Omental fat pad (tissue), 4 donors: Measurements from ENCODE around the gene RPL18A. TPM values are rescaled to one million over a fixed set of nuclear protein-coding genes. Genes with fewer than 3 reads are reported as not detected.

Source experiments
- ATAC-seq: fragments of 150-250 bp; one replicate; pipeline ENCODE4 v1.9.1; 2016; ENCODE audit warnings: mild to moderate bottlenecking, moderate library complexity; ENCODE audit not compliant: low FRiP score
- DNase-seq: peaks from one replicate; pipeline ENCODE4 v3.0.0-alpha.2; 2019; ENCODE audit warnings: low spot score
- total RNA-seq, 4 donors: library from RNA; depleted of rRNA; stranded (reverse); fragments of >200 nt; gene quantifications; one replicate each; pipeline ENCODE4 v1.1.0, GENCODE V29; 2016
- TF ChIP-seq, protein P1 (sequence below), 3 donors: fragments of 450-650 bp; IDR thresholded peaks; one replicate each; pipeline ENCODE4 v1.5.1; 2016 to 2017; ENCODE audit warnings: antibody characterized with exemption in 3 of 3, mild to moderate bottlenecking in 3 of 3, moderate library complexity in 2 of 3

The RPL18A gene
- 1,000 to 10,000 TPM; 1,225 to 1,599 (median 1,335) TPM for total RNA-seq

DNA sequence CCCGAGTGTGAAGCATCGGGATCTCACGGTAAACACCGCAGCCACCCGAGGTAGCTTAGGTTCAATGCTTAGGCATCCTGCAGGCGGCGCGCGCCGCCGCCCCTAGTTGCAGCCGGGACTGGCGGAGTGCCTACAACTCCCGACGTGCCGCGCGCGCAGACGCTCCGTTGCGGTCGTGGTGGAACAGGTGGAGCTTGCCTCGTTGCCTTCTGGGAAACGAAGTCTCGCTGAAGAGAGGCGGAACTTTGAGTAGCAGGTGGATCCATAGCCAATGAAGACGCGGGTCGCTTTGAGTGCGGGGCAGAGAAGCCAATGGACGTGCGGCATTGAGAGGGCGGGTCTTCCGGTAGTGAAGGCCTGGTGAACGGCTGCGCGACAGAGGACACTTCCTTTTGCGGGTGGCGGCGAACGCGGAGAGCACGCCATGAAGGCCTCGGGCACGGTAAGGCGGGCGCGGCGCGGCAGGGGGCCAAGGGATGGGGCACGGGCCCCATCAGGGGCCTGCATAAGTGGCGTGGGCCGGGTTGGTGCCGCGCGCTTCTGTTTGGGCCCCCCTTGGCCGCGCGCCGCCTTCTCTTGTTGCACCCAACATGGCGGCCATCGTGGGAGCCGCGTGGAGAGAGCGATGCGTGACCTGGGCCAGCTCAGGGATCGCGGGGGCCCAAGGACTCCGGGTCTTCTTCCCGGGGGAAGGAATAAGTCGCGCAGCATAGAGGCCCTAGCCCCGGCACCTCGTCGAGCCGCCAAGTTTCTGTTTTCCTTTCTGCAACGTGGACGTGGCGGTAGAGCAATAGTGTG is at the start of gene RPL18A:
Gene RPL18A, plus strand, starts transcription at position 378 of the 798 bp plus-strand sequence. Its CDS starts 47 bp downstream, at position 425.
- ATAC-seq (peak; percentile 99), DNase-seq (peak; percentile 86)
- TF ChIP-seq, protein P1, sequence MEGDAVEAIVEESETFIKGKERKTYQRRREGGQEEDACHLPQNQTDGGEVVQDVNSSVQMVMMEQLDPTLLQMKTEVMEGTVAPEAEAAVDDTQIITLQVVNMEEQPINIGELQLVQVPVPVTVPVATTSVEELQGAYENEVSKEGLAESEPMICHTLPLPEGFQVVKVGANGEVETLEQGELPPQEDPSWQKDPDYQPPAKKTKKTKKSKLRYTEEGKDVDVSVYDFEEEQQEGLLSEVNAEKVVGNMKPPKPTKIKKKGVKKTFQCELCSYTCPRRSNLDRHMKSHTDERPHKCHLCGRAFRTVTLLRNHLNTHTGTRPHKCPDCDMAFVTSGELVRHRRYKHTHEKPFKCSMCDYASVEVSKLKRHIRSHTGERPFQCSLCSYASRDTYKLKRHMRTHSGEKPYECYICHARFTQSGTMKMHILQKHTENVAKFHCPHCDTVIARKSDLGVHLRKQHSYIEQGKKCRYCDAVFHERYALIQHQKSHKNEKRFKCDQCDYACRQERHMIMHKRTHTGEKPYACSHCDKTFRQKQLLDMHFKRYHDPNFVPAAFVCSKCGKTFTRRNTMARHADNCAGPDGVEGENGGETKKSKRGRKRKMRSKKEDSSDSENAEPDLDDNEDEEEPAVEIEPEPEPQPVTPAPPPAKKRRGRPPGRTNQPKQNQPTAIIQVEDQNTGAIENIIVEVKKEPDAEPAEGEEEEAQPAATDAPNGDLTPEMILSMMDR (IDR thresholded peaks at IDR 0.05): peak in 1 of 3 donors; percentile 23

DNA sequence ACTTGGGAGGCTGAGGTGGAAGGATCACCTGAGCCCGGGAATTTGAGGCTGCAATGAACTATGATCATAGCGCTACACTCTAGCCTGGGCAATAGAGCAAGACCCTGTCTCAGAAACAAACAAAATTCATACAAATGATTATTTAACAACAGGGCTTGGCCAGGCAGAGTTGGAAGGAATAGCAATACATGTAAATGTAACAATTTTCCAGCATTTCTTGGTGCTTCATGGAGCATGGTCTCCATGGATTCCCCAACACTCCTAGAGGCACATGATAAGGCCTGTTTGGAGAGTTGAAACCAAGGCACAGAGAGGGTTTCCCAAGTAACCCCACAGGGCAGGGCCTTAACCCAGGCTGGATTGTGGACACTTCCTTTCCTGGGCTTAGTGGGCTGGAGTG is 48.6 kb upstream of the RPL18A start:
- TF ChIP-seq, protein P1 (IDR thresholded peaks at IDR 0.05): no peak
- DNase-seq (no peak), ATAC-seq (no peak)

DNA sequence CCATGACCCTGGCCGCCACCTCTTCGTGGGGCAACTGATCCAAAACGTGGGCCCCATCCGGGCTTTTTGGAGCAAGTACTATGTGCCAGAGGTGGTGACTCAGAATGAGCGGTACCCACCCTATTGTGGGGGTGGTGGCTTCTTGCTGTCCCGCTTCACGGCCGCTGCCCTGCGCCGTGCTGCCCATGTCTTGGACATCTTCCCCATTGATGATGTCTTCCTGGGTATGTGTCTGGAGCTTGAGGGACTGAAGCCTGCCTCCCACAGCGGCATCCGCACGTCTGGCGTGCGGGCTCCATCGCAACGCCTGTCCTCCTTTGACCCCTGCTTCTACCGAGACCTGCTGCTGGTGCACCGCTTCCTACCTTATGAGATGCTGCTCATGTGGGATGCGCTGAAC is 48.0 kb upstream of the RPL18A start:
- TF ChIP-seq, protein P1 (IDR thresholded peaks at IDR 0.05): no peak
- ATAC-seq: no peak
- DNase-seq: no peak

DNA sequence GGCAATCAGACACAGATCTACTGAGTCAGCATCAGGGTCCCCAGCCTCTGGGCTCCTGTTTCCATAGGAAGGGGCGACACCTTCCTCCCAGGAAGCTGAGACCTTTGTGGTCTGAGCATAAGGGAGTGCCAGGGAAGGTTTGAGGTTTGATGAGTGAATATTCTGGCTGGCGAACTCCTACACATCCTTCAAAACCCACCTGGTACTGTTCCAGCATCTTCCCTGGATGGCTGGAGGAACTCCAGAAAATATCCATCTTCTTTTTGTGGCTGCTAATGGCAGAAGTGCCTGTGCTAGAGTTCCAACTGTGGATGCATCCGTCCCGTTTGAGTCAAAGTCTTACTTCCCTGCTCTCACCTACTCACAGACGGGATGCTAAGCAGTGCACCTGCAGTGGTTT is 47.6 kb upstream of the RPL18A start:
- TF ChIP-seq, protein P1 (IDR thresholded peaks at IDR 0.05): no peak
- DNase-seq: no peak
- ATAC-seq: no peak

DNA sequence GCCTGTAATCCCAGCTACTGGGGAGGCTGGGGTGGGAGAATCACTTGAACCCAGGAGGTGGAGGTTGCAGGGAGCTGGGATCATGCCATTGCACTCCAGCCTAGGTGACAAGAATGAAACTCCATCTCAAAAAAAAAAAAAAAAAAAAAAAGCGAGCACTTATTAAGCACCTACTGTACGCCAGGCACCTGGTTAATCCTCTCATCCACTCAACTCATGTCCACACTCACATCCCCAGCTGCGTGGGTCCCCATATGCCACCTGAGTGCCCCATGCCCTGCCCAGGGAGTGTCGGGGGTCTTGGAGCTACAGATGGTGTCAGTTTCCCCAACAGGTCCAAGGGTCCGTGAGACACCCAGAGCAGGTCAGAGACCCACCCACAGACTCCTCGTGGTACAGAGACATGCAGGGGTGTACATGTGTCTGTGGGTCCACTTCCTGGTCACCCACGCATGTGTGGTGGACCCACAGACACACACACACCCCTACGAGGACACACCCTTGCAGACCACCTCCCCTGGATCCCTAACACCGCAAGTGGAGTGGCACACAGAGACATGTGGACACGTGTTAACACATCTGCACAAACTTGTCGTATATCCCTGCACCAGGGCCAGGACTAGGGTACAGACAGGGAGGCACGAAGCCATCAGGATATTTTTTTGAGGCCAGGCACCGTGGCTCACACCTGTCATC is 41.9 kb upstream of the RPL18A start:
- DNase-seq (no peak), ATAC-seq (no peak)
- TF ChIP-seq, protein P1 (IDR thresholded peaks at IDR 0.05): no peak

DNA sequence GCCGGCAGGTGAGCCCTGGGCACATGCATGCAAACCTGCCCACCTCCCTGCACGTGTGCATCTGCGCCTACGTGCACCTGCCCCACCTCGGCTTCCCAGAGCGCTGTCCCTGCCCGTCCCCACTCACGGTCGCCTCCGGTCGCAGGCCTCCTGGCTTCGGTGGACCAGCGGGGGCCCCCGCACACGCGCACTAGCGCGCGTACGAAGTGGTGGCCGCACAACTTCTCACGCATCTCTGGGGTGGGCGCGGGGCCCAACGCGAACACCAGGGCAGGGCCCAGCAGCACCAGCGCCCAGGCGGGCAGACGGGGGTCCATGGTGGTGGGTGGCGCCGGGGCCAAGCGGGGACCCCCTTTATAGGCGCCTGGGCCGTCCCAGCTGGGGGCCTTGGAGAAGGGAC is 38.5 kb upstream of the RPL18A start, which contains the start of gene INSL3:
Gene INSL3, minus strand, starts transcription at position 330 of the 400 bp plus-strand sequence. Its CDS starts 13 bp downstream, at position 317.
- TF ChIP-seq, protein P1 (IDR thresholded peaks at IDR 0.05): no peak
- ATAC-seq: no peak
- no peak for DNase-seq
